Measurements from ENCODE around the gene IL6R. TPM values are rescaled to one million over a fixed set of nuclear protein-coding genes. Genes with fewer than 3 reads are reported as not detected.

The IL6R gene
- total RNA-seq, 4 donors from 2014 or later: 31.6 to 53.7 (median 33.5) TPM

DNA sequence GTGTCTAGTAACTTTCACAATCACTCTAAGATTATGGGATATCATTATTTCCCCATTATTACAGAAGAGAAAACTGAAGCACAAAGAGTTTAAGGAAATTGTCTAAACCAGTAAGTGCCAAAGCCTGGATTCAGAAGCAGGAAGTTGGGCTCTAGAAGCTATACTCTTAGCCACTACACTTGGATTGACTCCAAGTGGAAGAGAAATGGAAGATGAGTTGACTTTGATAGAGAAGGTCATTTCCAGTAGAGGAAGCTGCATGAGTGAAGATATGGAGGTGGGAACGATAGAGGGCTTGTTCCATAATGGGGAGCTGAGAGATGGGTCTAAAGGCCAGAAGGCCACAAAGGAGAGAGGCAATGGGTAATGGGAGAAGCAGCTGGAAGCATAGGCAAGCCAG, 85.2 kb downstream of the IL6R start:
- Histone ChIP-seq H3K4me1 (peaks cover 0 to 7% (median 3%) of the 10 kb centered on the region in 4 donors), H3K36me3 (no peaks in the 10 kb centered on the region), H3K4me3 (no peak overlapping the region), H3K9me3 (no peaks in the 10 kb centered on the region), H3K27me3 (peaks cover 0 to 20% of the 10 kb centered on the region in 2 donors), H3K27ac (no peak overlapping the region)
- no peak for DNase-seq (ENCODE audit: low spot score in 2 of 2)
- TF ChIP-seq EP300 (IDR thresholded peaks at IDR 0.05): peak in 1 of 2 donors; percentile 23
- TF ChIP-seq, protein P1, sequence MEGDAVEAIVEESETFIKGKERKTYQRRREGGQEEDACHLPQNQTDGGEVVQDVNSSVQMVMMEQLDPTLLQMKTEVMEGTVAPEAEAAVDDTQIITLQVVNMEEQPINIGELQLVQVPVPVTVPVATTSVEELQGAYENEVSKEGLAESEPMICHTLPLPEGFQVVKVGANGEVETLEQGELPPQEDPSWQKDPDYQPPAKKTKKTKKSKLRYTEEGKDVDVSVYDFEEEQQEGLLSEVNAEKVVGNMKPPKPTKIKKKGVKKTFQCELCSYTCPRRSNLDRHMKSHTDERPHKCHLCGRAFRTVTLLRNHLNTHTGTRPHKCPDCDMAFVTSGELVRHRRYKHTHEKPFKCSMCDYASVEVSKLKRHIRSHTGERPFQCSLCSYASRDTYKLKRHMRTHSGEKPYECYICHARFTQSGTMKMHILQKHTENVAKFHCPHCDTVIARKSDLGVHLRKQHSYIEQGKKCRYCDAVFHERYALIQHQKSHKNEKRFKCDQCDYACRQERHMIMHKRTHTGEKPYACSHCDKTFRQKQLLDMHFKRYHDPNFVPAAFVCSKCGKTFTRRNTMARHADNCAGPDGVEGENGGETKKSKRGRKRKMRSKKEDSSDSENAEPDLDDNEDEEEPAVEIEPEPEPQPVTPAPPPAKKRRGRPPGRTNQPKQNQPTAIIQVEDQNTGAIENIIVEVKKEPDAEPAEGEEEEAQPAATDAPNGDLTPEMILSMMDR (IDR thresholded peaks at IDR 0.05): no peak
- WGBS, 2 donors: 68 to 72% methylated on average over 1 of the region's 1 CpG

DNA sequence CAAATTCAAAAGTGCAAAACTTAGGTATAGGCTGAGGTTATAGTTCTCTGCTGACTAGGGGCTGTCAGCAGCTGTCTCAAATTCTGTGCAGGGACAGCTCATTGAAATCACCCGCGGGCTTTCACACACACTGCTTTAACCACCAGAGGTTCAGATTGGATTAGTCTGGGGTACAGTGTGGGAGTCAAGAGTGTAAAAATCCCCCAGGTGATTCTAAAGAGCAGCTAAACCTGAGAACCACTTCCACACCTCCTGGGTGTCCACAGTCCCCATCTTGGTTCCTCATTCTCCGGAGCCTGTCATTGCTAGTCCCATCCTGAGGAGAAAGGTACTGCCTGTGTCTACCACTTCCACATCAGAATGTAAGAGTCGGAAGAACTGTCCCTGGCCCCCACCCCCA, 87.0 kb downstream of the IL6R start:
- no peaks in the 10 kb centered on the region for H3K36me3 ChIP-seq
- H3K4me1 ChIP-seq: peaks cover 0 to 7% (median 3%) of the 10 kb centered on the region in 4 donors
- no peaks in the 10 kb centered on the region for H3K9me3 ChIP-seq
- H3K4me3 ChIP-seq: no peak overlapping the region
- peaks cover 0 to 26% of the 10 kb centered on the region in 2 donors for H3K27me3 ChIP-seq
- WGBS, 2 donors: 67 to 75% methylated on average over 4 of the region's 4 CpGs
- TF ChIP-seq EP300 (IDR thresholded peaks at IDR 0.05) (no peak), POLR2A (IDR thresholded peaks at IDR 0.05) (no peak)
- TF ChIP-seq, protein P1 (IDR thresholded peaks at IDR 0.05): no peak
- DNase-seq (ENCODE audit: low spot score in 2 of 2): no peak
- peak overlapping the region in 1 of 4 donors; percentile 42 for H3K27ac ChIP-seq

DNA sequence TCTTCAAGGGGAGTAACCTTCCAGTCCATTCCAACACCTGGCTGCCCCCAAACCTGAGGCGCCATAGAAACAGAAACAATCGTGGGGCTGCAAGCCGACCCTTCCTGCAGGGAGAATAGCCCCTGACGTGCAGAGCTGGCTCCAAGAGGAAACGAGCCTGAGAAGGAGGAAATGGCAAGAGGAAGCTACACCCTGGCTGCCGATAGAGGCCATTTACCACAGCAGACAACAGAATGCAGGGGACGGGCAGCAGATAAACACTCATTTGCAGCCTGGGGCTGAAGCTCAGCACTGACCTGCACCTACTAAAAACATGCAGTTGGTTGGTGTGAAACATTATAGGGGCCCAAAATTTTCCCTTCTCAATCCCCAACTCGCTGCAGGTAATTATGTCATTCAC, 88.1 kb downstream of the IL6R start:
- H3K27ac ChIP-seq: peak overlapping the region in 1 of 4 donors; percentile 42

DNA sequence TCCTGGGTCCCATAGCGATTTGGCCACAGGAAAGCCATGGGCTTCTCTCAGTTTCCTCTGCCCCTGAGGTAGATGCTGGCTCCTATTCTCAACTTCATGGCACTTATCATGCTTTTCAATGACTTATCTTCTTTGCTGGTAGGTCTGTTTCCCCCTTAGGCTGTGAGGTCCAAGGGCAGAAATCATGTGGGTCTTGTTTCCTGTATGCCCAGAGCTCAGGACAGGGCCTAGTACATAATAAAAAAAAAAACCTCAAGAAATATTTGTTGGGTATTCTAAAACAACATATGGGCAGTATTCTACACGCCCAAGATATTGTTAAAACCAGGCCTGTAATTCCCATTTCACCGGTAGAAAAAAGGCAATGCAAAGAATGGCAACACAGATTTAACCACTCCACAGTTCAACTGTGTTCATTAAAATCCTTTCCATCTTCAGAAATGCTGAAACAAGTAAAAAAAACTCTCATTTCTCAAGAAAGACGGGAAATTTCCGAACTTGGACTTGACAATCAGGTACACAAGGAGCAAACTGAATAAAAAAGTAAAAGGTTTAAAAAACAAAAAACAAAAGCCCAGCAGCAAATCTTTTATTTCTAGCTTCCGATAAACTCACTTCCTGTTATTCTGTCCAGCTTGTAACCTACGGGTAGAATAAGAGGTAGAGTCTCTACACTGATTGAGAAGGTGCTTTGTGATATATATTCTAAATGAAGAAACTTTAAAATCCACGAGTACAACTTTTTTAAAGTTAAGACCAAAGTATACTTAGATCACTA, 90.5 kb downstream of the IL6R start:
- 72 to 74% methylated on average over 8 of the region's 8 CpGs for WGBS, 2 donors
- DNase-seq (ENCODE audit: low spot score in 2 of 2): no peak

More for the DNA sequence above, 88.1 kb downstream of the IL6R start:
- 34% methylated on average over 8 of the region's 8 CpGs for WGBS, 2 donors
- Histone ChIP-seq H3K4me1 (peaks cover 0 to 7% (median 3%) of the 10 kb centered on the region in 4 donors), H3K27me3 (peaks cover 0 to 28% of the 10 kb centered on the region in 2 donors), H3K4me3 (no peak overlapping the region), H3K9me3 (no peaks in the 10 kb centered on the region), H3K36me3 (no peaks in the 10 kb centered on the region)
- TF ChIP-seq EP300 (IDR thresholded peaks at IDR 0.05) (peak in 1 of 2 donors; percentile 51), POLR2A (IDR thresholded peaks at IDR 0.05) (no peak)
- DNase-seq (ENCODE audit: low spot score in 2 of 2): no peak

DNA sequence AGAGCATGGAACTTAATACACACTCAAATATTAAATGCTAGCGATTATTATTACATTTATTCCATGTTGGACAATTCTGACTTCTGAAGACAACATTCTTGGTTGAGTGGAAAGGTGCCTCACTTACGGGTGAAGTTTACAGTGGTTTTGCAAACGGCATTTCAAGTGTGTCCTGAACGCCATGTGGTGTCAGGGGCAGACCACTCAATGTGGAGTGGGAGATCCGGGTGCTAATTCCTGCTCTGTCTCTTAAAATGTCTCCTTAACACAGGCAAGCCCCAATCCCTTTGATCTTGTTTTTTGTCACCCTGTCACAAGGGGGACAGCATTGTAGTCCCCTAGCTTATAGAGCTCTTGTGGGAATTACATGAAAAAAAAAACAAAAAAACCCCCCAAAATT, 91.2 kb downstream of the IL6R start:
- H3K9me3 ChIP-seq: no peaks in the 10 kb centered on the region
- TF ChIP-seq EP300 (IDR thresholded peaks at IDR 0.05) (no peak), POLR2A (IDR thresholded peaks at IDR 0.05) (no peak)
- TF ChIP-seq, protein P1 (IDR thresholded peaks at IDR 0.05): no peak
- no peak for DNase-seq (ENCODE audit: low spot score in 2 of 2)
- peak overlapping the region in 1 of 4 donors; percentile 16 for H3K27ac ChIP-seq
- peaks cover 0 to 48% of the 10 kb centered on the region in 2 donors for H3K27me3 ChIP-seq
- peaks cover 0 to 17% (median 7%) of the 10 kb centered on the region in 4 donors for H3K4me1 ChIP-seq
- no peak overlapping the region for H3K4me3 ChIP-seq
- WGBS, 2 donors: 65 to 67% methylated on average over 5 of the region's 5 CpGs
- H3K36me3 ChIP-seq: no peaks in the 10 kb centered on the region

More for the DNA sequence above, 90.5 kb downstream of the IL6R start:
- H3K27me3 ChIP-seq: peaks cover 0 to 45% of the 10 kb centered on the region in 2 donors
- no peaks in the 10 kb centered on the region for H3K36me3 ChIP-seq
- peaks cover 0 to 11% (median 4%) of the 10 kb centered on the region in 4 donors for H3K4me1 ChIP-seq
- no peak overlapping the region for H3K4me3 ChIP-seq
- H3K9me3 ChIP-seq: no peaks in the 10 kb centered on the region
- H3K27ac ChIP-seq: peak overlapping the region in 1 of 4 donors; percentile 25
- TF ChIP-seq, protein P1 (IDR thresholded peaks at IDR 0.05): no peak
- TF ChIP-seq POLR2A (IDR thresholded peaks at IDR 0.05) (no peak), EP300 (IDR thresholded peaks at IDR 0.05) (no peak)
